GM03348 (cell line): Measurements from ENCODE around the gene PAXX.
"Not testable (repeated sequence)": the region's sequence is repeated elsewhere in the genome, so short reads cannot be mapped to it uniquely, and the experiment has no call there.

Experiments used
- DNase-seq: peaks from one replicate; pipeline ENCODE4 v3.0.0; 2012; ENCODE audit warnings: low spot score

Gene PAXX

GRCh38 chr9:137032858-137033257 is 40.6 kb downstream of the PAXX start:
- no peak for DNase-seq

DNA sequence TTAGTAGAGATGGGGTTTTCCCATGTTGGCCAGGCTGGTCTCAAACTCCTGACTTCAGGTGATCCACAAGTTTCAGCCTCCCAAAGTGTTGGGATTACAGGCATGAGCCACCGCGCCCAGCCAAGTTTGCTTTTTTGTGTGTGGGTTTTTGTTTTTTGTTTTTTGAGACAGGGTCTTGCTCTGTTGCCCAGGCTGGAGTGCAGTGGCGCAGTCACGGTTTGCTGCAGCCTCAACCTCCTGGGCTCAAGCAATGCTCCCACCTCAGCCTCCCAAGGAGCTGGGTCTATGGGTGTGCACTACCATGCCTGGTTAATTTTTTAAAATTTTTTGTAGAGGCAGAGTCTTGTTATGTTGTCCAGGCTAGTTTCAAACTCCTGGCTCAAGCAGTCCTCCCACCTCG is 41.3 kb downstream of the PAXX start:
- DNase-seq = not testable (repeated sequence)

GRCh38 chr9:137034039-137034708 is 42.0 kb downstream of the PAXX start:
- no peak for DNase-seq

- peak; percentile 90 for DNase-seq
These were observed 42.7 kb downstream of the PAXX start for GRCh38 chr9:137034709-137035506.

GRCh38 chr9:137035507-137035834 is 43.2 kb downstream of the PAXX start:
- DNase-seq = no peak

GRCh38 chr9:137035937-137036336 is 43.7 kb downstream of the PAXX start:
- DNase-seq = no peak

- no peak for DNase-seq
These were observed 44.8 kb downstream of the PAXX start for GRCh38 chr9:137037035-137037434.

- no peak for DNase-seq
These were observed 45.3 kb downstream of the PAXX start for GRCh38 chr9:137037483-137037882.

GRCh38 chr9:137038916-137039315 is 46.7 kb downstream of the PAXX start:
- no peak for DNase-seq

DNA sequence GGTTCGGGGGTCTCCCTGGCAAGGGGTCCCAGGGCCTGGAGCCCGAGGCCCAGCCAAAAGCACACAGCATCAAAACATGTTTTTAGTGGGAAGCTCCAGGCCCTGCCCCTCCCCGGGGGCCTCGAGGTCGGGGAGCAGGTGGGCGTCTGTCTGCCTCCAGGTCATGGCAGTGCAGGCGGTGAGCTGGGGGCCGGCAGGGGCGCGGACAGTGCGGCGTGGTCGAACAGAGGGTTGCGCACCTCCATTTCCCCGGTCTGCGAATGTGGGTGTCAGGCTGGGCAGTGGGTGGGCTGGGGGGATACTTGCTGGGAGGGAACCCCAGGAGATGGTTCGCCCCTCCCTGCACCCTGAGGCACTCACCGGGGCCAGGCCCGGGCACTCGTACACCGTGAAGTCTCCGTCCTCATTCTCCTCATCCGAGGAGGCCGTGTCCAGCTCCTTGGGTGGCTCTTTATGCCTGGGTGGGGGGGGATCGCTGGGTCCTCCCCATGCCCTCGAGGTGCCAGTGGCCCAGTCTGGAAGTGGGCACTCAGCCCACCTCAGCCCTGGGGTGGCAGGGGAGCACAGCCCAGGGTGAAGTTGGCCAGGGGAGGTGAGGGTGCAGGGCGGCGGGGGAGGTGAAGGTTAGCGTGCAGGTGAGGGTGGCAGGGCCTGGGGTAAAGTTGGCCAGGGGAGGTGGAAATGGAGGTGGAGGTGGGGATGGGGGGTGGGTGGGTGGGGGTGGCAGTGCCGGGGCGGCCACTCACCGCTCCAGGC is 47.6 kb downstream of the PAXX start:
- DNase-seq = no peak

- no peak for DNase-seq
These were observed 48.3 kb downstream of the PAXX start for GRCh38 chr9:137040568-137040967.

DNA sequence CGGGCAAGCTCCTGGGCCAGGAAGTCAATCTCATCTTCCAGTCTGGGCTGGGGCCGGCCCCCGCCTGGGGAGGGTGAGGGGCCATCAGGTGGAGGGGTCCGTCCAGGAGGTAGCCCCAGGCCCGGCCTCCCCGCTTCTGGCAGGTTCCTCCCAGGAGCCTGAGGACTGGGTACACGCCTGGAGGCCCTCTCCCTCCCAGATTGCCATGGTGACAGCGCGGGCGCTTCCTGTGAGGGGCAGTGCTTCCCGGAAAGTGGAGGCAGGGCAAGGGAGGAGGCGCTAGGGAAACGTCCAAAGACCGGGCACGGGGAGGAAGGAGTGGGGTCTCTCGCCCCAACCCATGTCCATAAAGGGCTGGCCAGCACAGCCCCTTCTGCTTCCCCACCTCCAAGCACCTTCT is 48.9 kb downstream of the PAXX start:
- DNase-seq = no peak

- no peak for DNase-seq
These were observed 50.8 kb downstream of the PAXX start for GRCh38 chr9:137042751-137043727.
